Body of pancreas (tissue), 4 donors: ENCODE results near the gene PRR15L. TPM values are rescaled to one million over a fixed set of nuclear protein-coding genes. Genes with fewer than 3 reads are reported as not detected.

Experiments
- ATAC-seq: fragments of 150-250 bp; one replicate; pipeline ENCODE4 v1.9.1; 2016
- DNase-seq, 4 donors: peaks; one replicate each; pipeline ENCODE4 v3.0.0-alpha.2; 2019
- H3K27ac ChIP-seq, 4 donors: fragments of 200-600 bp; sonication (generic); 1 replicate in 3 of 4; 2 replicates in 1 of 4; pipeline versions ENCODE4 v1.5.1 to v1.6.1; 2016 to 2019; ENCODE audit warnings: mild to moderate bottlenecking in 1 of 4, mixed read lengths in 1 of 4, moderate library complexity in 1 of 4
- H3K27me3 ChIP-seq, 2 donors: fragments of 200-600 bp; sonication (generic); one replicate each; pipeline ENCODE4 v1.6.0; 2016; ENCODE audit warnings: mild to moderate bottlenecking in 1 of 2
- H3K36me3 ChIP-seq, 2 donors: fragments of 200-600 bp; sonication (generic); replicated peaks in 1 of 2; 2 replicates each; pipeline ENCODE4 v1.5.1; 2016; ENCODE audit warnings: low read depth in 2 of 2; ENCODE audit not compliant: insufficient read depth in 1 of 2
- H3K4me1 ChIP-seq: fragments of 200-600 bp; sonication (generic); one replicate; pipeline ENCODE4 v1.6.0; 2016
- H3K4me3 ChIP-seq, 2 donors: fragments of 200-600 bp; sonication (generic); 1 replicate in 1 of 2; 2 replicates in 1 of 2; pipeline ENCODE4 v1.5.1; 2016 to 2019
- H3K9me3 ChIP-seq, 3 donors: fragments of 200-600 bp; sonication (generic); 1 replicate in 2 of 3; 2 replicates in 1 of 3; pipeline ENCODE4 v1.5.1; 2016
- CTCF ChIP-seq, 7 experiments: fragments of 450-650 bp in 4 of 7; fragments of 200-600 bp in 3 of 7; sonication (generic) in 3 of 7; IDR thresholded peaks; one replicate each; pipeline ENCODE4 v1.5.1; 2016 to 2019; ENCODE audit warnings: antibody characterized with exemption in 7 of 7
- POLR2A ChIP-seq, 3 donors: fragments of 450-650 bp; IDR thresholded peaks; one replicate each; pipeline ENCODE4 v1.6.1; 2016; ENCODE audit warnings: antibody characterized with exemption in 3 of 3, mild to moderate bottlenecking in 2 of 3
- WGBS, 2 donors: methylation state at CpG; one replicate each; pipeline ENCODE4 v1.1.5; 2017; 5-methylcytosine and 5-hydroxymethylcytosine counted together
- intact Hi-C: fragments of 100-400 bp; cut with DNase I; formaldehyde crosslinking; loops from one replicate; pipeline ENCODE4 v1.15.1; 2023
- total RNA-seq, 2 donors: library from RNA; depleted of rRNA; stranded (reverse); fragments of >200 nt; gene quantifications; one replicate each; pipeline ENCODE4 v1.1.0, GENCODE V29; 2016

PRR15L gene
- total RNA-seq, 2 donors from 2014 or later: 36.6 to 63.3 TPM

GRCh38 chr17:47973541-47973940 lies 15.9 kb upstream of the PRR15L start:
- WGBS, 2 donors: 77 to 80% methylated on average over 8 of the region's 8 CpGs
- no peak overlapping the region for H3K4me3 ChIP-seq
- H3K27ac ChIP-seq: no peak overlapping the region
- DNase-seq (no peak), ATAC-seq (no peak)
- no peaks in the 10 kb centered on the region for H3K27me3 ChIP-seq
- H3K4me1 ChIP-seq: peaks cover 33% of the 10 kb centered on the region
- TF ChIP-seq POLR2A (IDR thresholded peaks at IDR 0.05) (no peak), CTCF (IDR thresholded peaks at IDR 0.05) (no peak)
- peaks cover 6 to 29% of the 10 kb centered on the region in 2 donors for H3K36me3 ChIP-seq
- intact Hi-C loops: no loop called here
- H3K9me3 ChIP-seq: no peaks in the 10 kb centered on the region

GRCh38 chr17:47970725-47971499 lies 13.2 kb upstream of the PRR15L start, which contains the start of gene CDK5RAP3:
CDK5RAP3 (plus strand) TSS chr17:47971113; CDS start chr17:47971147, 34 bp downstream.
- peak within 1 kb of the TSS; percentile 82 to 96 (median 86) for H3K27ac ChIP-seq
- ATAC-seq (peak; percentile 95), DNase-seq (peak; percentile 100)
- H3K4me3 ChIP-seq: peak within 1 kb of the TSS; percentile 75 to 99
- H3K9me3 ChIP-seq: no peaks in the 10 kb centered on the region
- peaks cover 0 to 16% of the 10 kb centered on the region in 2 donors for H3K36me3 ChIP-seq
- H3K4me1 ChIP-seq: peaks cover 59% of the 10 kb centered on the region
- TF ChIP-seq POLR2A (IDR thresholded peaks at IDR 0.05) (peak; percentile 79 to 92 (median 89)), CTCF (IDR thresholded peaks at IDR 0.05) (peak; percentile 91 to 100 (median 99))
- WGBS, 2 donors: 0 to 1% methylated on average over 12 to 60 of the region's 62 CpGs
- intact Hi-C loops: no loop called here
- H3K27me3 ChIP-seq: no peaks in the 10 kb centered on the region

- intact Hi-C loops: no loop called here
- Histone ChIP-seq H3K27me3 (no peaks in the 10 kb centered on the region), H3K36me3 (peaks cover 0 to 10% of the 10 kb centered on the region in 2 donors), H3K9me3 (no peaks in the 10 kb centered on the region), H3K4me3 (no peak overlapping the region), H3K27ac (peak overlapping the region in 3 of 4 donors; percentile 43 to 53 (median 53)), H3K4me1 (peaks cover 66% of the 10 kb centered on the region)
- no peak for DNase-seq
- WGBS, 2 donors: 33 to 36% methylated on average over 15 of the region's 15 CpGs
- TF ChIP-seq CTCF (IDR thresholded peaks at IDR 0.05): no peak
- no peak for ATAC-seq
Observed at GRCh38 chr17:47969930-47970724, 12.4 kb upstream of the PRR15L start.

GRCh38 chr17:47968836-47969235 lies 11.2 kb upstream of the PRR15L start:
- Histone ChIP-seq H3K9me3 (no peaks in the 10 kb centered on the region), H3K36me3 (no peaks in the 10 kb centered on the region), H3K27ac (peak overlapping the region; percentile 23 to 95 (median 91)), H3K4me1 (peaks cover 66% of the 10 kb centered on the region), H3K4me3 (no peak overlapping the region), H3K27me3 (no peaks in the 10 kb centered on the region)
- 89% methylated on average over 5 of the region's 5 CpGs for WGBS, 2 donors
- DNase-seq (no peak), ATAC-seq (no peak)
- TF ChIP-seq POLR2A (IDR thresholded peaks at IDR 0.05) (no peak), CTCF (IDR thresholded peaks at IDR 0.05) (no peak)
- intact Hi-C loops: no loop called here
